Mucosa of descending colon (tissue), 3 donors: Measurements from ENCODE around the gene EYA4. TPM values are rescaled to one million over a fixed set of nuclear protein-coding genes. Genes with fewer than 3 reads are reported as not detected.
A peak's percentile ranks its signal among the peaks of the same experiment; 100 is the strongest.
"Not testable (repeated sequence)": the region's sequence is repeated elsewhere in the genome, so short reads cannot be mapped to it uniquely, and the experiment has no call there.

Source experiments
- ATAC-seq: fragments of 200-7000 bp; cut with Tn5 transposase; one replicate; pipeline ENCODE4 v1.9.1; 2020; ENCODE audit warnings: mild to moderate bottlenecking, moderate library complexity
- DNase-seq, 3 donors: peaks; one replicate each; pipeline ENCODE4 v3.0.0-alpha.2; 2020
- H3K36me3 ChIP-seq: fragments of 200-600 bp; one replicate; pipeline ENCODE4 v1.8.0; 2021; ENCODE audit warnings: low read depth, mild to moderate bottlenecking
- H3K4me1 ChIP-seq: fragments of 200-600 bp; one replicate; pipeline ENCODE4 v1.8.0; 2021; ENCODE audit warnings: low read depth, mild to moderate bottlenecking
- H3K4me3 ChIP-seq: fragments of 200-600 bp; one replicate; pipeline ENCODE4 v1.8.0; 2021; ENCODE audit warnings: mild to moderate bottlenecking
- H3K9me3 ChIP-seq: fragments of 200-600 bp; one replicate; pipeline ENCODE4 v1.8.0; 2021; ENCODE audit warnings: mild to moderate bottlenecking
- intact Hi-C, 2 donors: fragments of 100-400 bp; cut with DNase I in 1 of 2; cut with micrococcal nuclease in 1 of 2; formaldehyde crosslinking; loops; one replicate each; pipeline versions ENCODE4 v1.11.0 to v1.11.1; 2022; cut with DNase I, micrococcal nuclease
- total RNA-seq, 3 donors: library from RNA; stranded (reverse); fragmentation: NEBNext Ultra II Directional in 2 of 3; extraction: Animal tissue kit (Norgen Biotek cat#: 25700) in 2 of 3; gene quantifications; one replicate each; pipeline versions ENCODE4 v1.2.1 to v1.2.4, GENCODE V29; 2021 to 2023
- TF ChIP-seq, protein P1 (sequence below): fragments of 200-600 bp; IDR thresholded peaks from one replicate; pipeline ENCODE4 v1.8.0; 2022; ENCODE audit warnings: antibody characterized with exemption, mild to moderate bottlenecking
- donor health status: DM: no; HTN: no; CAD: no; lungs with moderate emphysema.
- donor health status: DM: no; HTN: no; CAD: no.
- donor health status: DM: no; HTN: yes; CAD: no.

The EYA4 gene
- total RNA-seq, 3 donors from 2014 or later, result 0.41 to 0.66 TPM; not detected in 1

DNA sequence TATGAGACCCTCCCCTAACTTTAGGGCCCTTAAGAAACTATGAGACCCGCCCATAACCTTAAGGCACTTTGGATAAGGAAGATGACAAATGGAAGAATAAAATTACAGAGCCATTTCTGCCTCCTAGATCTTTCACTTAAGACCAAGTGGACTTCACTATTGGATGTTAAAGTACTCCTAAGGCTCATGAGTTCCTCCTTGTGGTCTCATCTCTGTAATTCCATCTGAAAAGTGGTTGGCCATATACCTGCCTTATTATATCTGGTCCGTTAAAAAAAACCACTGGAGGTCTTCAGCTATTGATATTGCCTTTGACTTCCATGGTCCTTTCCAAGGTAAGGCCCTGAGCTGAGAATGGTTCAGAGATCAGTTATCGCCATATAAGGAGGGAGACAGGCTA, 310.3 kb downstream of the EYA4 start:
- H3K4me1 ChIP-seq, result no peaks in the 10 kb centered on the region
- H3K9me3 ChIP-seq, result no peaks in the 10 kb centered on the region
- TF ChIP-seq, protein P1, sequence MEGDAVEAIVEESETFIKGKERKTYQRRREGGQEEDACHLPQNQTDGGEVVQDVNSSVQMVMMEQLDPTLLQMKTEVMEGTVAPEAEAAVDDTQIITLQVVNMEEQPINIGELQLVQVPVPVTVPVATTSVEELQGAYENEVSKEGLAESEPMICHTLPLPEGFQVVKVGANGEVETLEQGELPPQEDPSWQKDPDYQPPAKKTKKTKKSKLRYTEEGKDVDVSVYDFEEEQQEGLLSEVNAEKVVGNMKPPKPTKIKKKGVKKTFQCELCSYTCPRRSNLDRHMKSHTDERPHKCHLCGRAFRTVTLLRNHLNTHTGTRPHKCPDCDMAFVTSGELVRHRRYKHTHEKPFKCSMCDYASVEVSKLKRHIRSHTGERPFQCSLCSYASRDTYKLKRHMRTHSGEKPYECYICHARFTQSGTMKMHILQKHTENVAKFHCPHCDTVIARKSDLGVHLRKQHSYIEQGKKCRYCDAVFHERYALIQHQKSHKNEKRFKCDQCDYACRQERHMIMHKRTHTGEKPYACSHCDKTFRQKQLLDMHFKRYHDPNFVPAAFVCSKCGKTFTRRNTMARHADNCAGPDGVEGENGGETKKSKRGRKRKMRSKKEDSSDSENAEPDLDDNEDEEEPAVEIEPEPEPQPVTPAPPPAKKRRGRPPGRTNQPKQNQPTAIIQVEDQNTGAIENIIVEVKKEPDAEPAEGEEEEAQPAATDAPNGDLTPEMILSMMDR, result no peak
- intact Hi-C loops, result no loop called here
- no peak for DNase-seq
- no peaks in the 10 kb centered on the region for H3K36me3 ChIP-seq
- no peak for ATAC-seq
- H3K4me3 ChIP-seq, result no peak overlapping the region

DNA sequence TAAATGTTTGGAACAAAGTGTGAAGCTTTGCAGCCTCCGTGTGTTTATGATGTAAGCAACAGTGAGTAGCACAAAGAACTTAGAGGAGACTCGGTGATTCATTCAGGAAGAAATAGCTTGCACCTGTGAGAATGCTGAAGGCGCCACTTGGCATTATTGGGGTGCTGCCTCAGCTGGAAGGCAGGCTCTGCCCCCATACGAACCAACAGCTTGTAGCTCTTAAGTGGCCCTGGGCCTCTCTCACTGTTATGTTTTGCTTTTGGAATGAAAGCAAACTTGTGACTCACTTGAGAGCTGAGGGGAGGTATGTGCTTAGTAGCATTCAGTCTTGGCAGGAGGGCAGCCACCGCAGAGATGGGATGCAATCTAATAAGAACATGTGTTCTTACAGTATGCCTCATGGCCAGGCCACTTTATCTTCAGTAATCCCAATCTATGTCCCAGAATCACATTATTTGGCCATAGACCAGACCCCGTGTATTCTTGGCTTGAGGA, 310.7 kb downstream of the EYA4 start:
- TF ChIP-seq, protein P1, result no peak
- Histone ChIP-seq H3K36me3 (no peaks in the 10 kb centered on the region), H3K4me3 (no peak overlapping the region), H3K9me3 (no peaks in the 10 kb centered on the region), H3K4me1 (no peaks in the 10 kb centered on the region)
- ATAC-seq (peak; percentile 58), DNase-seq (peak in 1 of 3 donors; percentile 11)
- intact Hi-C loops, result no loop called here

DNA sequence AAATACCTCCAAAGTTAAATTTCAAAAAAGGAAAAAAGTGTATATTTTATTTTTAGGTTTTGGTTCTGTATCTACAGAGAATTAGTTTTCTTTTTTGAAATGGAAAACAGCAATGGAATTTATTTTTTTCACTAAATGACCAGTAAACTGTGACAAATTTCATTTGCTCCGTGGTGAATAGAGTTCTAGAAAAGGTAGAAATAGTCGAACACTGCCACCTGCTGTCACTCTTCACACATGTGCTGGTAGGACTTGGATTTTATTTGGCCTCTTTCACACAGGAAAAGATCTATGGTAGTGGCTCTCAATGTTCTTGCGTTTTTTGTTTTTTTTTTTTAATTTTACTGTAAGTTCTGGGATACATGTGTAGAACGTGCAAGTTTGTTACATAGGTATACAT, 312.5 kb downstream of the EYA4 start:
- Histone ChIP-seq H3K4me3 (no peak overlapping the region), H3K4me1 (no peaks in the 10 kb centered on the region), H3K9me3 (no peaks in the 10 kb centered on the region), H3K36me3 (no peaks in the 10 kb centered on the region)
- ATAC-seq, result no peak
- TF ChIP-seq, protein P1, result peak; percentile 23
- DNase-seq, result peak in 1 of 3 donors; percentile 69
- intact Hi-C loops, result no loop called here

DNA sequence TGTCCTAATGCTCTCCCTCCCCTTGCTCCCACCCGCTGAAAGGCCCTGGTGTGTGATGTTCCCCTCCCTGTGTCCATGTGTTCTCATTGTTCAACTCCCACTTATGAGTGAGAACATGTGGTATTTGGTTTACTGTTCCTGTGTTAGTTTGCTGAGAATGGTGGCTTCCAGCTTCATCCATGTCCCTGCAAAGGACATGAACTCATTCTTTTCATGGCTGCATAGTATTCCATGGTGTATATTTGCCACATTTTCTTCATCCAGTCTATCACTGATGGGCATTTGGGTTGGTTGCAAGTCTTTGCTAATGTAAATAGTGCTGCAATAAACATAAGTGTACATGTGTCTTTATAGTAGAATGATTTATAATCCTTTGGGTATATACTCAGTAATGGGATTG, 313.0 kb downstream of the EYA4 start:
- DNase-seq, H3K9me3 ChIP-seq, H3K4me3 ChIP-seq, ATAC-seq, H3K36me3 ChIP-seq, H3K4me1 ChIP-seq, intact Hi-C loops: not testable (repeated sequence)

DNA sequence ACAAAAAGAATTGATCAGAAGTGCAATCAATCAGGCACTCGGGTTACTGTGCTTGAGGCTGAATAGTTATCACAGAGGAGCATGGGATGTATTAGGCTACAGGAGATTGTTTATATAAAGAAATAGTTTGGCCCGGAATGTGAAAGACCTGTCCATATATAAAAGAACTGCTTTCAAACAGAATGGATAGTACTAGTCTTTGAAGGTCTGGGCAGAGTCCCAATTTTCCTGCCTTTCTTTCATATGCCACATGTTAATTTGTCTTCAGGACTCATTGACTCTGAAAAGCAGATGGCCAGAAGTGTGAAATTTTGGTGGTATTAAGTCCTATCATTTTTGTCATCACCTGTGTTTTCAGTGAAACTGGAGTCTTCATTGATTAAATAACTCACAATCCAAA, 314.5 kb downstream of the EYA4 start:
- Histone ChIP-seq H3K36me3 (no peaks in the 10 kb centered on the region), H3K4me1 (no peaks in the 10 kb centered on the region), H3K4me3 (no peak overlapping the region), H3K9me3 (peaks cover 3% of the 10 kb centered on the region)
- TF ChIP-seq, protein P1, result no peak
- DNase-seq, result no peak
- intact Hi-C loops, result no loop called here
- ATAC-seq, result no peak

DNA sequence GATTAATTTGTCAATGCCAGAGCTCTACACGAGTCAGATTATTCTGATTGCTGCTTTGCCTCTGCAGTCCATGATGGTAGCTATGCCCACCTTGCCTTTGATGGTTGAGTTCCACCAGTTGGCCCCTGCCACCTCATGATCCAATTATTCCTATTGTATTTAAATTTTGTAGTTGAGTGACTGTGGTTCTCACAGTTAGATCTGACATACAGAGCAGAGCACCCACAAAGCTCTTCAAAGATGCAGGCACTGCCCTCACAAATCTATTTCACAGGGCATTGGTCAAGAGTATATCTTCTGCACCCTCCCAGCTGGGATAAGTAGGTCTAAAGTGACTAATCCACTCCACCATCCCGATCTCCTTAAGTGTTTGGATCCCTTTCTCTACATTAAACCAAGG, 318.8 kb downstream of the EYA4 start:
- peaks cover 3% of the 10 kb centered on the region for H3K9me3 ChIP-seq
- ATAC-seq (no peak), DNase-seq (no peak)
- H3K36me3 ChIP-seq, result no peaks in the 10 kb centered on the region
- no peak overlapping the region for H3K4me3 ChIP-seq
- intact Hi-C loops, result loop anchor here in 1 of 2 donors (10.0 kb wide), 1 partner anchor 355 kb away; no protein-coding TSS in a partner anchor
- TF ChIP-seq, protein P1, result no peak
- H3K4me1 ChIP-seq, result no peaks in the 10 kb centered on the region
